GDM1 (cell line): ENCODE results near the gene TXNDC2.

Experiments used
- DNase-seq: peaks from one replicate; lab custom pipeline; 2025; lab: John Stamatoyannopoulos, UW

Gene TXNDC2

GRCh38 chr18:9931678-9932077, 45.9 kb downstream of the TXNDC2 start:
- no peak for DNase-seq

- no peak for DNase-seq
Measured at GRCh38 chr18:9933865-9934264, 48.1 kb downstream of the TXNDC2 start.

- no peak for DNase-seq
Measured at GRCh38 chr18:9934274-9934673, 48.5 kb downstream of the TXNDC2 start.
